Spleen (tissue), 7 donors: ENCODE data around the gene MDGA2.

Source experiments
- CTCF ChIP-seq, 11 experiments: fragments of 200-600 bp in 7 of 11; fragments of 450-650 bp in 4 of 11; sonication (generic) in 4 of 11; IDR thresholded peaks in 8 of 11; conservative IDR thresholded peaks in 3 of 11; 1 replicate in 7 of 11; 2 replicates in 4 of 11; pipeline versions ENCODE4 v1.4.0 to v1.8.0; 2016 to 2021; ENCODE audit warnings: antibody characterized with exemption in 11 of 11, inconsistent platforms in 4 of 11, mild to moderate bottlenecking in 1 of 11
- POLR2AphosphoS5 ChIP-seq, 3 donors: sonication (generic); formaldehyde crosslinking; IDR thresholded peaks; one replicate each; pipeline ENCODE4 v1.5.1; 2017; ENCODE audit warnings: antibody characterized with exemption in 3 of 3
- donor health status: DM: no; HTN: no; CAD: no; lungs with moderate emphysema.
- donor health status: DM: no; HTN: no; CAD: no.
- donor health status: DM: no; HTN: no; CAD: no.

- no peak for TF ChIP-seq CTCF (IDR thresholded peaks at IDR 0.05 in 8 of 11, conservative IDR thresholded peaks at IDR 0.05 in 3 of 11)
- TF ChIP-seq POLR2AphosphoS5 (IDR thresholded peaks at IDR 0.05), result no peak
Observed at GRCh38 chr14:47346849-47347248, 328.6 kb downstream of the MDGA2 start.
